Measurements from ENCODE around the gene PAQR9. TPM values are rescaled to one million over a fixed set of nuclear protein-coding genes. Genes with fewer than 3 reads are reported as not detected.

Gene PAQR9
- total RNA-seq (2021; ENCODE audit: unreplicated experiment) (0.17 TPM), Bru-seq, nascent RNA (percentile 15 among the genes with signal in this experiment), BruChase-seq, experiment 1, labeled RNA remaining after a 6-hour chase (not detected), BruChase-seq, experiment 2, labeled RNA remaining after a 2-hour chase (percentile 26 among the genes with signal in this experiment)
- 0.07 TPM in 1 of 2 replicates, not detected in the other for polyA plus RNA-seq (2012)
- long read RNA-seq: 0 reads

GRCh38 chr3:142963516-142964448 is at the start of gene PAQR9:
Gene PAQR9 (minus strand): TSS chr3:142963674. CDS start chr3:142963336, 338 bp downstream.
- H3K9me2 ChIP-seq (ENCODE audit: insufficient read depth): no peaks in the 10 kb centered on the region
- H3K27ac ChIP-seq (ENCODE audit: low read depth, low read length): no peak within 1 kb of the TSS; the same call in 1 of the 2 replicates
- no peaks in the 10 kb centered on the region for H3K27me3 ChIP-seq (ENCODE audit: insufficient read depth, low read length)
- TF ChIP-seq EZH2 (IDR thresholded peaks at IDR 0.05): no peak
- TF ChIP-seq ZFX (IDR thresholded peaks at IDR 0.05): no peak
- no peak for TF ChIP-seq ELF1 (IDR thresholded peaks at IDR 0.05; ENCODE audit: borderline replicate concordance, low read depth)
- no peak for TF ChIP-seq TCF7L2 (IDR thresholded peaks at IDR 0.05; ENCODE audit: borderline replicate concordance, extremely low read depth, insufficient read depth, insufficient read length)
- TF ChIP-seq EZH2phosphoT487 (IDR thresholded peaks at IDR 0.05; ENCODE audit: borderline replicate concordance): no peak
- TF ChIP-seq CTCF (IDR thresholded peaks at IDR 0.05 in 2 of 3, conservative IDR thresholded peaks at IDR 0.05 in 1 of 3; ENCODE audit: borderline replicate concordance in 1 of 3, insufficient read depth in 1 of 3, low read depth in 2 of 3, low read length in 2 of 3): no peak
- no peak for TF ChIP-seq CBX3 (IDR thresholded peaks at IDR 0.05; ENCODE audit: low read depth)
- TF ChIP-seq YY1 (IDR thresholded peaks at IDR 0.05; ENCODE audit: extremely low read depth, insufficient replicate concordance, low read depth, low read length): no peak
- no peak for TF ChIP-seq ZNF274 (IDR thresholded peaks at IDR 0.05; ENCODE audit: low read depth, low read length)
- TF ChIP-seq MAX (IDR thresholded peaks at IDR 0.05): no peak
- TF ChIP-seq SP1 (IDR thresholded peaks at IDR 0.05; ENCODE audit: low read depth): no peak
- TF ChIP-seq SRF (IDR thresholded peaks at IDR 0.05; ENCODE audit: low read depth): no peak
- TF ChIP-seq RAD21 (IDR thresholded peaks at IDR 0.05; ENCODE audit: low read depth): no peak
- TF ChIP-seq FOSL1 (IDR thresholded peaks at IDR 0.05; ENCODE audit: low read depth): no peak
- TF ChIP-seq ATF3 (IDR thresholded peaks at IDR 0.05): no peak
- TF ChIP-seq POLR2AphosphoS5 (IDR thresholded peaks at IDR 0.05; ENCODE audit: low read depth, low read length): no peak
- no peak for TF ChIP-seq EGR1 (IDR thresholded peaks at IDR 0.05; ENCODE audit: low read depth)
- no peaks in the 10 kb centered on the region for H3K36me3 ChIP-seq (ENCODE audit: control insufficient read depth in 1 of 2, insufficient read depth in 2 of 2, low read length in 2 of 2)
- H2AFZ ChIP-seq (ENCODE audit: low read depth, low read length, poor library complexity, severe bottlenecking): no peak within 1 kb of the TSS
- BruUV-seq (replicated peaks): no TSS peak
- DNase-seq (ENCODE audit: low read depth, low spot score): no peak
- H3K4me3 ChIP-seq (replicated peaks in 1 of 2; ENCODE audit: low read depth in 1 of 2, low read length in 2 of 2): peak within 1 kb of the TSS; percentile 39 to 52
- H3K9me3 ChIP-seq (ENCODE audit: control insufficient read depth in 1 of 2, insufficient read depth in 1 of 2, low read depth in 1 of 2, low read length in 2 of 2): no peaks in the 10 kb centered on the region
- intact Hi-C loops (cut with micrococcal nuclease): no loop called here
- H3K9ac ChIP-seq (ENCODE audit: low read length): peak within 1 kb of the TSS; percentile 36; the same call in 1 of the 2 replicates
- no peaks in the 10 kb centered on the region for H4K20me1 ChIP-seq (ENCODE audit: insufficient read depth)
- ChIA-PET POLR2A (no interaction called here), CTCF (no interaction called here), RAD21 (ENCODE audit: low non-redundant PET in 1 of 2, low total read pairs in 2 of 2, uncharacterized antibody in 2 of 2, unreplicated experiment in 2 of 2) (no interaction called here)
- peak within 1 kb of the TSS; percentile 68 for H3K4me2 ChIP-seq (ENCODE audit: low read length)
- H3K4me1 ChIP-seq (ENCODE audit: control insufficient read depth in 1 of 2, insufficient read depth in 2 of 2, low read length in 2 of 2): peaks cover 0 to 8% of the 10 kb centered on the region in 2 experiments; a peak in 2 of 4 replicates
- peak; percentile 59 for ATAC-seq
- no peaks in the 10 kb centered on the region for H3K79me2 ChIP-seq (ENCODE audit: insufficient read depth, low read length)
